ENCODE data around the gene ABCA10.

ABCA10 gene

DNA sequence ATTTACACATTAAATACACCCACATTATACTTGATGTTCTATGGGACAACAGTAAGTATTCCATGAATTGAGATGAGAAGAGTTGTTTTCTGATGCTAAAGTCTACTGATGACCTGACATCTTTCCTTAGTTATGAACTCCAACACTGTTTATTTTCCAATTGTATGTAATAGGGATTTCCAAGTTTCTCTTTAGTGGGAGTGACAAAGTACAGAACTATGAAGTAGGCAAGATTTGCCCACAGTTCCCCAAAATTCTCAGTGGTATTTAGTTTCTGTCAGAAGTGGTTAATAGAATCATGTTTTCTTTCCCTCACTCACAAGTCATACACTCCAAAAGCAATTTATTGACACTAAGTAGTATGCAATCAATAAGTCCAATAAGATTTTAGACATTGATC lies 64.4 kb downstream of the ABCA10 start:
- no peak for DNase-seq

DNA sequence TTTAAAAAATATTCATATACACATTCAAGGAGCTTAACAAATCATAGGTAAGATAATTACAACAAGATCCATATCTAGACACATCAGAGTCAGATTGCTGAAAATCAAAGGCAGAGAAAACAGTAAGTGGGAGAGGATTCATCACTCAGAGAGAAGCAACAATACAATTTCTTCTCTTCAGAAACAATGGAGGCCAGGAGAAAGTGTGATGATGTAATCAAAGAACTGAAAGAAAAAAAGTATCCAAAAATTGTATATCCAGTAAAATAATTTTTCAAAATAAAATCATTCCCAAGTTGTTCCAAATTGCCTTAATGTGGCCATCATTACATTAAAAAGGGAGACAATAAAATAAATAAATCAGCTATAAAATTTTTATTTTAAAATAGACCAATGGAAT lies 69.2 kb downstream of the ABCA10 start:
- no peak for DNase-seq

DNA sequence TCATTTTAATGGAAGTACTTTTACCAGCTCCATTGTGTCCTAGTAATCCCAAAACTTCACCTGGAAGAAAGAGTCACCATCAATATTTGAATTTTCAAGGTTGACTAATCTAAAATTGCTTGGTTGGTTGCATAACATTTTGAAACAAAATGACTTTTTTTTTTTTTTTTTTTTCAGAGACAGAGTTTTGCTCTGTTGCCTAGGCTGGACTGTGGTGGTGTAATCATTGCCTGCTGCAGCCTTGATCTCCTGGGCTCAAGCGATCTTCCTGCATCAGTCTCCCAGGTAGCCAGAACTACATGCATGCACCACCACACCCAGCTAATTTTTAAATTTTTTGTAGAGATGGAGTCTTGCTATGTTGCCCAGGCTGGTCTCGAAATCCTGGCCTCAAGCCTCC lies 74.4 kb downstream of the ABCA10 start:
- no peak for DNase-seq

DNA sequence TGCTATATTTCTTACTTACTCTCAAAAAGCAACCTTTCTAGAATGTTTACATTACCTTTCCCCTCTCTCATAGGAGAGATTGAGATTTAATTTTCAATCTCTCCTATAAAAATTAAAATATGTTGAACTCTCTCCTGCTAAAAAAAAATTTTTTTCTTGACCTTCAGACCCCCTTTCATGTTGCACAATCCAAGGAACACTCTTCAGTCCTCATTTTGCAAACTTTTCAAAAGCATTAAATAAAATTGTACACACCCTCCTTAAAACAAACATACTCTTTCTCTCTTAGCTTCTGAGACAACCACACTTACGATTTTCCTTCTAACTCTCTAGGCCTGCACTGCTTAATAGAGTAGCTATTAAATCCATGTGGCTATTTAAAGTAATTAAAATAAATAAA lies 78.3 kb downstream of the ABCA10 start:
- no peak for DNase-seq

DNA sequence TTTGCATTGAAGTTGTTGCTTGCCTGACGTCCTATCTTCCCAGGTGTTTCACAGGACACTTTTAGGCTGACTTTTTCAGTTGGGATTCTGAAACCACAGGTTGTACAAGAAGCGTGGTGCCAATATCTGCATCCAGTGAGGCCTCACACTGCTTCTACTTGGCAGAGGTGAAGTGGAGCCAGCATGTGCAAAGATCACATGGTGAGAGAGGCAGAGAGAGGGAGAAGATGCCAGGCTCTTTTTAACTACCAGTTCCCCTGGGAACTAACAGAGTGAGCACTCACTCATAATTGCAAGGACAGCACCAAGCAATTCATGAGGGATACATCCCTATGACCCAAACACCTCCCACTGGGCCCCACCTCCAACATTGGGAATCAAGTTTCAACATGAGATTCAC lies 81.2 kb downstream of the ABCA10 start:
- DNase-seq, result no peak

DNA sequence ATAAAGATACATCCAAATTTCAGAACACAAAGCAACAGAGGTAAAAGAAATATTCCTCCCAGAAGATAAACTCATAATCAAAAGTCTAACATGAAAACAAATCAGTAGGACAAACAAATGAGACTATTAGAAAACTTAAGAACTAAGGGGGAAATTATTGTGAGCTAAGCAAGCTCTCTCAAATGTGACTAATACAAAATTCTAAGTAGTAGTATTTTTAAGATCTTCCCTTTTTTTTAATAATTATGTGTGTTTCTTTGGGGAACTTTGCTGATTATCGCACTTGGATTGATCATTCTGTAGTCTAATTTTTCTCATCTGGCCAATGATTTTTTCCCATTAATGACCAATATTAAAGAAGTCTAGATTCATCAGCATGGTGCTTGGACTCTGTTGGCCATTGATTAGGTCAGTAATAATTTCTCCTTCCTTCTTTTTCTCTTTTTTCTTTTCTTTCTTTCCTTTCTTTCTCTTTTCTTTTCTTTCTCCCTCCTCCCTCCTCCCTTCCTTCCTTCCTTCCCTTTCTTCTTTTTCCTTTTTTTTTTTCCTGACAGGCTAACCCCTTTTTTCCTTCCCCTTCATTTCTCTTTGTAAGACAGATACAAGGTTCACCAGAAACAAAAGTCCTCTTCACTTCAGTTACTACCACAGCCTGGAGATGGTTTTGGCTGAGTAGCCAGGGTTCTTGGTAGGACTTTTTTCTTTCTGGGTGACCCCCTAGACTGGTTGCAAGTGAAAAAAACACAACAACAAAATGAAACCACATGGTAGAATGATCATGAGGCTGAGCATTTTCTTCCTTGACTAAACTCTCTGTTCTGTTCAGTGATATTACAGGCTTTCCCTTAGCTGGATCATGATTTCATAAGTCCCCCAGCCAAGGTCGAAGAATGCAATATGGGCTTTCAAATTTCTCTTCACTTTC lies 84.0 kb downstream of the ABCA10 start:
- peak in 1 of 2 donors; percentile 31 for DNase-seq

DNA sequence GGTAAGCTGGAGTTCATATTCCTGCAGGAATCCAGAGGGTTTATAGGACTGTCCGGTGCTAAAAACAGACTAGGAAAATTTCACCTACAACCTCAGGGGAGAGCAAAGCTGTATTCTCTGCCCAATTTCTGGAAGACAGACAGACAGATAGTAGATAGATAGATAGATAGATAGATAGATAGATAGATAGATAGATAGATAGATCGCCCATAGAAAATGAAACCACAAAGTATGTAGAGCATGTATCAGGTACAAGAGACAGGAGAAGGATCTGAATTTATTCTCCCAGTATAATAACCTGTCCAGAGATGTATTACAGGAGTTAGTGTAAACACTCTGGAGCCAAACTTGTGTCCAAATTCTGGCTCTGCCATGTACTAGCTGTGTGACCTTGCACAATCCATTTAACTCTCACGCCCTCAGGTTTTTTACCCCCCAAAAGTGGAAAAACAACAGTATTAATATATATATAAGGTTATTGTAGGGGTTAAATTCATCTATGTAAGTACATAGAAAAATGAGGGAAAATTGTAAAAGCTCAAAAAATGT lies 84.9 kb downstream of the ABCA10 start:
- no peak for DNase-seq

DNA sequence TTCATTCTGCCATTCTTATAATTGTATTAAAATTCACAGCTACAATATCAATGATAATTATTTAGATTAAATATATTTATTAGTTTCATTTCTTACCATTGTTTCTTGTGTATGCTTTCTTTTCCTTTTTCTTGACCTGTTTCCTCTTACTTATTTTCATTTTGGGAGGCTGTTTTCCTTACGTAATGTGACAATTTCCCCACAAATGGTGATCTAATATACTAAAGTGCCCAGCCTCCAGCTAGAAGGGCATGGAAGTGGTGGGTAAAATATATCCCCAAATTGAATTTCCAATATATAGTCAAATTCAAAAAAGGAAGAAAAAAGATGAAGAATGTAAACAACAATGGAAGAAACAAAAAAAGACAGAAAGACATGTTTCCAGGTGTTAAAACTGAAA lies 85.5 kb downstream of the ABCA10 start:
- peak; percentile 16 to 44 for DNase-seq

DNA sequence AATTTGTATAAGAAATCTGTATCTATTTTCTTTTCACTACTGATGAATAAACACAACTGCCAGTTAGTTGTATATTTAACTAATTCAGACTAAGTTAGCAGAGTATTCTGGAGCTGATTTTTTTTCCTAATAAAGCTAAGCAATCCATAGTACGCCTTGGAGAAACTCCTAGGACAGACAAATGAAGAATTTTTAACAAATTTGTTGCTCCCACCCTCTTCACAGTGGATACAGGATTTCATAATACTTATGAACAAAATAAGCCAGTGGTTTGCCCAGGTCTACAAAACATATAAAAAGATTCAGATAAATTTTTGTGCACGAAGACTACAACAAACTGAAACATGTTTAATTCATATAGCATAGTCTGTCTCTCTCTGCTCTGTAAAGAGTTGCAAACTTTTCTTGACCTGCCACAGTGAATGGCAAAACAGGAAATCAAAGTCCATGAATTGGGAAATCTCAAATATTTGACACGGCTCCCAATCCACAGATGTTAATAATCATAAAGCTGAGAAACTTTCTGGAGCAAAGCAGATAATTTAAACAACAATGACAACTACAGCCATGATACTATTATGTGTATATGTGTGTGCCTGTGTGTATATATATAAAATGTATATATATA lies 86.3 kb downstream of the ABCA10 start:
- no peak for DNase-seq

DNA sequence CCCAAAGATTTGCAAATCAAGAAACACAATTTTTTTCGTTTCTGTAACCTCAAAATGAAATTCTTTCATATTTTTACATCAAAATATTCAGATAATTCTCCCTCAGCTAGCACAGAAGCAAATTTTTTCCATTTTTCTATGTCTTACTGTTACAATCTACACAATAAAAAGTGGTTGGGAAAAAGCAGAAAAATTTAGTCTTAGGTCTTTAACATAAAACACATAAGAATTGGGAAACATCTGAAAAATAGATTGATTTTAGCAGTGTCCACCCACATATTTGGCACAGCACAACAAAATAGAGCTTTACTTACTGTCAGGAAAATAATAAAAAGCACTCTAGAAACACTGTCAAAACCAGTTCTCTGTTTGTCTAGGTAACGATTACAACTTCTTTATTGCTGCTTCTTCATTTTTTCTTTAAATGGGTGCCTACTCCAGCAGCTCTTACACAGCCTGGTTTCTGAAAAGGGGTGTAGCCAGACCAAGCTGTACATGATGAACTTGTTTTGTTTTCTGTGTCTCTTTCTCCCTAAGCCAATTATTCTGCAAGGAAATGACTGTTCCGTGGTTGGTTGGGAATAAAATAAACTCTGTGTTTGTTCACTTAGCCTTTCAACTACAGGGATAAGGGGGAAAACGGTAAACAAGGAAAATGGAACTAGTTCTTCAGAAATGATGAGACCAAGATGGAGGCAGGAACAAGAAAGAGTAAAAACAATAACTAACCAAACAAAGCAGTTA lies 87.0 kb downstream of the ABCA10 start, which contains the start of gene ABCA6:
TSS of gene ABCA6 (minus strand) at position 465 of the 744 bp plus-strand sequence. CDS start 1,192 bp downstream, outside the sequence.
- peak; percentile 13 to 42 for DNase-seq

DNA sequence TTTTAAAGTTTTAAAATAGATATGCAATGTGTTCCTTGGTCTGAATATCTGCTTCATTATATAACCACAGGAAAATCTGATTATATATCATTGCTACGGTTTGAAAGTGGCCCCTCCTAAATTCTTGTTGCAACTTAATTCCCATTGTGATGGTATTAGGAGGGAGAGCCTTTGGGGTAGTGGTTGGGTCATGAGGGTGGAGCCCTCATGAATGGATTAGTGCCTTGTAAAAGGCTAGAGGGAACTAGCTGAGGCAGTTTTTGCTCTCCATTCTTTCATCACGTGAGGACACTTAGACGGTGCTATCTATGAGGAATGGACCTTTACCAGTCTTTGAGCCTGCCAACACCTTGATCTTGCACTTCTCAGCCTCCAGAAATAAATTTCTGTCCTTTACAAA lies 94.5 kb downstream of the ABCA10 start:
- DNase-seq, result no peak

DNA sequence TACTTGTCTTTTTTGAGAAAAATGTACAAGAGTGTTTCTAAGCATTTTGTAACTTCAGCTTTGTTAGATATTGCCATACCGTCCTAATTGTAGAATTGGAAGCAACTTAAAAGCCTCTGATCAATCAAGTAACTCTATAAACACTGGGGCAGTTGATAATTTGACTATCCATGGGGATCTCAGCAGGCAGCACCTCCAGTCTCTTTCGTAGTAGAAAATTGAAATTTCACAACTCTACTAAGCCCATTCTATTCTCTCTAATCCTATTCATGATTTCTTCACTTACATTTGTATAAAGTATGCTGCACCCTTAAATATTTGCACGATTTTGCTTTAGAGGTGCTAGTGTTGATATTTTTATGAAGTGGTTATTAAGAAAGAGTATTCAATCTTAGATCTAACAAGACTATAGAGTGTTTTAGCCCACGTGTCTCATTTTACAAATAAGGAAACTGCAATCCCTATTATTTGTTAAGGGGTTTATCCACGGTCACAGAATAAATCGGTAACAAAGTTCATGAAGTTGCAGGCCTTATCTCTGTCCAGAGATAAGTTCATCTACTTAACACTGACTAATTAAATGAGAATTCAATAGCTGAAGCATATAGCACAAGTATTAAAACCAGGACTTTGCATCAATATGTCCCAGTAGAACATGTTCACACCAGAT lies 97.9 kb downstream of the ABCA10 start:
- DNase-seq, result no peak

DNA sequence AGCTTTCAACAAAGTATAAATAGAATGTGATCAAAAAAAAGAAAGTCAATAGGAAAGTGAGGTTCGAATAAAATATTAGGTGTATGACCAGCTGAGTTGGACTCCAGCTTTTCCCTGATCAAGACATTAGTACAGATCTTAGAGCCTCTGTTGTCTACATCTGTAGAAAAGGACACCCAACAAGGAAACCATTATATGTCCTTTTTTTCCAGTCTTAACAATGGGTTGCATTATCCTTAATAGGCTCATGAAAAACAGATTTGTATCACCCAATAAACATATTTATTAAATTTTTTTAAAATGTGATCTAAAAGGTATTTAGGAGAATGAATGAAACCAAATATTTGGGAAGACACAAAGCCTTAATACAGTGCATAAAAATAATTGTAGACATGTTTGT lies 105.0 kb downstream of the ABCA10 start:
- DNase-seq, result no peak

DNA sequence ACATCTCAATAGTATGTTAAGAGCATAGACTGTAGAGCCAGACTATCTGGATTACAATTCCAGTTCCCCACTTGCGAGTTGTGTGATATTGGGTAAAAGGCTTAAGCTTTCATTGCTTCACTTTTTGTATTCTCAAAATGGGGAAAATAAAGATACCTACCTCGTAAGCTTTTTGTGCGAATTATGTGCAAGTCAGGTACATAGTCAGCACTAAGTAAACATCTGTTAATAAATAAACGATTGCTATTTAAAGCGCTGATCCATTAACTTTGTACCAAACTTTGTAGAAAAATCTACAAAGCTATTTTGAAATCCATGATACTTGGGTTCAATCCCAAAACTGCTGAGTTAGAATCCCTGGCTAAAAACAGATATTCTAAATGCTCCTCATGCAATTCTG lies 106.6 kb downstream of the ABCA10 start:
- DNase-seq, result no peak

DNA sequence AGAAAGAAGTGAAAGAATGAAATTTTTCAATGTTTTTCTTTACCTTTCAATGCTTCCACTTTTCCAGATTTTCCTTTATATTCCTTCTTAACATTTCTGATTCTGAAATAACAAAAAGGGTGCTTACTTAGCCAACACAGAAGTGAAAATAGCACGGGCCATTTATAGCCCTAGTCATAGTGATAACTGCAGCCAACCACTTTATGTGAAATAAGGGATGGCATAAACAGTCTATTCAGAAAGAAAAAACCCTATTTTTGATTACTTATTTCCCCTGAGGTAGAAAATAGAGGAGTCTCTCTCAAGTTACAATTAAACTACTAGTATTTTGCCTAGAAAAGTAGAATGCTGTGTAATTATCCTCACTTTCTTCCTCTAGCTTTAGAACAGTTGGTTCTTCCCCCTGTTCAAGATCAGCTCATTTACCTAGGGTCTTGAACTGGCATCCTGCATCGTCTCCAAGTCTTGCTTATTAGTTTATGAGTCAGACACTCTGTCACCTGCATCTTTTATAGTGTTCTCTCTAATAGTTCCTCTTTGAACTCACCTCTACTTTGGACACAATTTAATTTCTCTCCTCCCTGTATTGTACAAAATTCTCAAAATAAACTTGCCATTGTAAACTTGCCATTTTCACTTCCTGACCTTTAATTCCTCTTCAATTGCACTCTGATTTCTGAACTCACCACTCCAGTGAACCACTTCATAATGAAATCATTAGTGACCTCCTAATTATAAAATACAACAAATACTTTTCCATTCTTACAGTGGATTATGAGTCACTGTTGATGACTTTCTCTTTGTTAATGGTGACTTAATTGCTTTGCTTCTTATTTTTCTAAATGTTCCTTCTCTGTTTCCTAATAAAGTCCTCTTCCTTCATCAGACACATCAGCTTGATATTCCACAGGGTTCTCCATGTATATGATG lies 110.5 kb downstream of the ABCA10 start:
- peak in 1 of 2 donors; percentile 22 for DNase-seq

DNA sequence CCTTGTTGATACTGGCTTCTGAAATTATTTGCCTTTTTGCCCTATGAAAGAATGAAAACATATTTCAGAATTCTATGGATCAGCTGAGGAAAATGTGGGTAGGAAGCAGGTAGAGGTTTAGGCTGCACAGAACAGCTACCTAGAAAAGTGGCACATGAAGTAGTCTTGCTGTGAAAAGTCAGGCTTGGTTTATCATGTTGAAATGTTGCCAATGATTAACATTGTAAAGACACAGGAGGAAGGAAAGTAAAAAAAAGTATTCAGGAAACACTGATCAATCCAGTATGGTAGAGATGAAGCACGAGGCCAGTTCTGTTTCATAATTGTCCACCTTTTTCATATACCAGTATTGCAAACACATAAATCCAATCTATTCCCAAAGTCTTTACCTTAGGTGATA lies 116.8 kb downstream of the ABCA10 start:
- DNase-seq, result no peak

DNA sequence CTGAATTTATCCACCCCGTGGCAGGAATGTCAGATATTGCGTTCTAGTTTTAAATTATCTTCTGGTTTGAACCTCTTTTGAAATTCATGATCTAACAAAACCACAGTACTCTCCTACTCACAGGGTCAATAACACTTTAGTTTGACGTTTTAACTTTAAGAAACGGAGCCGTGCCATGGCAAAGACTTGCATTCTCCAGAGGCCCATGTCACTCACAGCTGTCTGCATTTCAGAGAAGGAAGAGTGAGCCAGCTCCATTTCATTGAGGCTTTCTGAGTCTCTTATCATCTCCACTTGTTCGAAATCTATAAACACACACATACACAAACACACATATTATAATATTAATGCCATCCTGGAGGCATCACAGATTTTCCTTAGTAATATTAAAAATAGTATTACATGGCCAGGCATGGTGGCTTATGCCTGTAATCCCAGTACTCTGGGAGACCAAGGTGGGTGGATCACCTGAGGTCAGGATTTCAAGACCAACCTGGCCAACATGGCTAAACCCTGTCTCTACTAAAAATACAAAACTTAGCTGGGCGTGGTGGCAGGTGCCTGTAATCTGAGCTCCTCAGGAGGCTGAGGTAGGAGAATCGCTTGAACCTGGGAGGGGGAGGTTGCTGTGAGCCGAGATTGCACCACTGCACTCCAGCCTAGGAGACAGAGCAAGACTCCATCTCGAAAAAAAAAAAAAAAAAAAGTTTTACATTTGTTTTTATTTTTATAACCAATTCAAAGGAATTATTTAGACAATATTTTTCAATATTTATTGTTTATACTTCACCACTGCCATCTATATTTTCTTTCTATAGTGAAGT lies 122.5 kb downstream of the ABCA10 start:
- DNase-seq, result no peak

DNA sequence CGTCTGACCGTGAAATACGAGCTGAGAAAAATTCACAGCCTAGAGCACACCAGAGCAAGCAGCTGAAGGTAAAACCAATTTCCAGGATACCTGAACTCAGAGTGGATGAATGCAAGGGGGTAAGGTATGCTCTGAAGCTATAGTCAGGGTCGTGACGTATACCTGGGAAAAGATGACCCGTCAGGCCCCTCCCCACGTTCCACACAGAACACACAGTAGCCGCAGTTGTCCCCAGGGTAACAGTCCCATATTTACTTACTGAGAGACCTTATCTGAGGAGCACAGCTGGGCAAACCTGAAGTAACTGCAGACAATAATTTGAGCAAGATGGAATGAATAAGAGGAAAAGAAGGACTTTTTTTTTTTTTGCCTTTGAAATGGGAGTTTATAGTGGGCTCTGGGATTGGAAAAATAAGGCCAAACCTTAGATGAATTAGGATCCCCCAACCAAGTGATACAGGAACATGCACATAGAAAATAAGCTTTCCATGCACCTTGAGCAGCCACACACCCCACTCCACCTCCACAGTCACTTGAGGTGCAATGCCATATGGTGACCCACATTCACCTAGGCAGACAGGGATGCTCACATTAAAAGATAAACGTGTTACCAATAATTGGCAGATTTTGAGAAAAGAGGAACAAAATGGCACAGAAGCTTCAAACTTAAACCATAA lies 124.9 kb downstream of the ABCA10 start:
- no peak for DNase-seq

DNA sequence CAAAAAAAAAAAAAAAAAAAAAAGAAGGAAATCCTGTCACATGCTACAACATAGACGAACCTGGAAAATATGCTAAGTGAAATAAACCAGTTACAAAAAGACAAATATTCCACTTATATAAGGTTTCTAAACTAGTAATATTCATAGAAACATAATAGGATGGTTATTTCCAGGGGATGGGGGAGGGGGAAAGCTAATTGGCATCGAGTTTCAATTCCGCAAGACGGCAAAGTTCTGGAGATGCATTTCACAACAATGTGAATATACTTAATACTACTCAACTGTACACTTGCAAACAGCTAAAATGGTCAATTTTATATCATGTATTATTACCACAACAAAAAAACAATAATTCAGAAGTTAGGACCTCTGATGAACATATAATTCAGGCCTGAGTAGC lies 130.0 kb downstream of the ABCA10 start:
- DNase-seq, result peak; percentile 29 to 35

Measured in inflammatory macrophage (primary cell).